CD4-positive, alpha-beta T cell (primary cell): ENCODE data around the gene NEK2. TPM values are rescaled to one million over a fixed set of nuclear protein-coding genes. Genes with fewer than 3 reads are reported as not detected.
A peak's percentile ranks its signal among the peaks of the same experiment; 100 is the strongest.
"Not testable (repeated sequence)": the region's sequence is repeated elsewhere in the genome, so short reads cannot be mapped to it uniquely, and the experiment has no call there.

Source experiments
- ATAC-seq: fragments of 200-7000 bp; cut with Tn5 transposase; one replicate; pipeline ENCODE4 v1.10.0; 2022; ENCODE audit warnings: mild to moderate bottlenecking; ENCODE audit not compliant: poor library complexity
- CTCF ChIA-PET: fragments of 350-600 bp; sonication (Branson Sonifier 250); formaldehyde crosslinking; loops from one replicate; lab custom pipeline; 2021; ENCODE audit warnings: antibody characterized with exemption, inconsistent platforms; lab: Charles Lee
- POLR2A ChIA-PET: fragments of 350-600 bp; sonication (Branson Sonifier 250); formaldehyde crosslinking; loops from one replicate; lab custom pipeline; 2021; ENCODE audit warnings: antibody characterized with exemption, inconsistent platforms; lab: Charles Lee
- DNase-seq, 14 experiments: peaks; one replicate each; pipeline ENCODE4 v3.0.0-alpha.2; 2013 to 2020; ENCODE audit warnings: mixed read lengths in 2 of 14
- H3K27ac ChIP-seq, 2 donors: one replicate each; pipeline versions ENCODE4 v1.5.1 to v1.7.0; 2013; ENCODE audit warnings: low read length in 2 of 2, low read depth in 1 of 2, mild to moderate bottlenecking in 1 of 2
- H3K27me3 ChIP-seq, 2 experiments: 1 replicate in 1 of 2; 2 replicates in 1 of 2; pipeline versions ENCODE4 v1.6.1 to v1.7.0; 2013; ENCODE audit warnings: low read length in 2 of 2, control low read depth in 1 of 2, mild to moderate bottlenecking in 1 of 2, moderate library complexity in 1 of 2; ENCODE audit not compliant: insufficient read depth in 2 of 2, control insufficient read depth in 1 of 2
- H3K36me3 ChIP-seq: one replicate; pipeline ENCODE4 v1.6.1; 2013; ENCODE audit warnings: low read length, control low read depth; ENCODE audit not compliant: insufficient read depth
- H3K4me1 ChIP-seq: one replicate; pipeline ENCODE4 v1.6.1; 2013; ENCODE audit warnings: low read length, control low read depth; ENCODE audit not compliant: insufficient read depth
- H3K4me3 ChIP-seq: one replicate; pipeline ENCODE4 v1.5.1; 2013; ENCODE audit warnings: mild to moderate bottlenecking, low read length, moderate library complexity
- H3K9me3 ChIP-seq, 2 experiments: 1 replicate in 1 of 2; 2 replicates in 1 of 2; pipeline versions ENCODE4 v1.6.1 to v1.7.0; 2013; ENCODE audit warnings: low read length in 2 of 2, mild to moderate bottlenecking in 2 of 2, control low read depth in 1 of 2, moderate library complexity in 1 of 2; ENCODE audit not compliant: control insufficient read depth in 1 of 2, insufficient read depth in 1 of 2
- H3K27ac Mint-ChIP-seq: one replicate; pipeline ENCODE4 v1.8.0; 2020; ENCODE audit warnings: mixed read lengths
- H3K27me3 Mint-ChIP-seq: one replicate; pipeline ENCODE4 v1.8.0; 2021; ENCODE audit warnings: mixed read lengths
- H3K36me3 Mint-ChIP-seq: one replicate; pipeline ENCODE4 v1.8.0; 2021; ENCODE audit warnings: low read depth, mixed read lengths
- H3K4me1 Mint-ChIP-seq: one replicate; pipeline ENCODE4 v1.8.0; 2021; ENCODE audit warnings: low read depth, mixed read lengths
- H3K4me3 Mint-ChIP-seq: one replicate; pipeline ENCODE4 v1.8.0; 2020; ENCODE audit warnings: mild to moderate bottlenecking, mixed read lengths
- H3K9me3 Mint-ChIP-seq: one replicate; pipeline ENCODE4 v1.8.0; 2020; ENCODE audit warnings: mixed read lengths
- CTCF ChIP-seq: fragments of 200-600 bp; IDR thresholded peaks from one replicate; pipeline ENCODE4 v1.8.0; 2022; ENCODE audit warnings: antibody characterized with exemption, mild to moderate bottlenecking
- intact Hi-C, 2 experiments: fragments of 100-400 bp; cut with DNase I in 1 of 2; cut with micrococcal nuclease in 1 of 2; formaldehyde crosslinking; loops; one replicate each; pipeline versions ENCODE4 v1.15.1 to v1.9.0; 2023 to 2025; cut with DNase I, micrococcal nuclease
- total RNA-seq, 174 experiments: library from RNA in 2 of 174; stranded (reverse) in 2 of 174; gene quantifications; one replicate each; pipeline ENCODE4 v1.2.3 and lab custom pipeline; 2021 to 2026

The NEK2 gene
- total RNA-seq, 2 experiments from 2014 or later, result not detected

- Mint-ChIP-seq H3K36me3 (no peaks in the 10 kb centered on the region), H3K27me3 (no peaks in the 10 kb centered on the region), H3K4me1 (peaks cover 16% of the 10 kb centered on the region), H3K4me3 (no peak overlapping the region), H3K9me3 (no peaks in the 10 kb centered on the region), H3K27ac (no peak overlapping the region)
- Histone ChIP-seq H3K9me3 (peaks cover 0 to 3% of the 10 kb centered on the region in 2 experiments), H3K27ac (no peak overlapping the region), H3K36me3 (no peaks in the 10 kb centered on the region), H3K4me3 (no peak overlapping the region), H3K4me1 (peaks cover 29% of the 10 kb centered on the region), H3K27me3 (no peaks in the 10 kb centered on the region)
- no peak for DNase-seq
- TF ChIP-seq CTCF, result no peak
- ATAC-seq, result no peak
- intact Hi-C loops, result no loop called here
- POLR2A ChIA-PET, result interaction anchor here (0.9 to 2.0 kb wide), 2 partner anchors 16 to 129 kb away, joined by 3 to 6 read pairs; no protein-coding TSS in a partner anchor
- CTCF ChIA-PET, result interaction anchor here (1.1 to 3.9 kb wide), 4 partner anchors 16 to 758 kb away, joined by 3 to 24 read pairs (median 10); partner anchors contain the start of gene NEK2
These were observed 21.9 kb upstream of the NEK2 start for GRCh38 chr1:211697356-211697755.

GRCh38 chr1:211695135-211695816 is 19.9 kb upstream of the NEK2 start:
- Mint-ChIP-seq H3K4me1 (peaks cover 16% of the 10 kb centered on the region), H3K9me3 (no peaks in the 10 kb centered on the region), H3K27ac (no peak overlapping the region), H3K36me3 (no peaks in the 10 kb centered on the region), H3K4me3 (no peak overlapping the region), H3K27me3 (no peaks in the 10 kb centered on the region)
- Histone ChIP-seq H3K4me1 (peaks cover 29% of the 10 kb centered on the region), H3K4me3 (no peak overlapping the region), H3K9me3 (peaks cover 0 to 3% of the 10 kb centered on the region in 2 experiments), H3K27ac (no peak overlapping the region), H3K36me3 (no peaks in the 10 kb centered on the region), H3K27me3 (no peaks in the 10 kb centered on the region)
- ChIA-PET CTCF (interaction anchor here (1.0 kb wide), 1 partner anchor 14 kb away, joined by 3 read pairs; no protein-coding TSS in a partner anchor), POLR2A (interaction anchor here (0.6 to 1.5 kb wide), 2 partner anchors 14 to 678 kb away, joined by 3 to 4 read pairs; no protein-coding TSS in a partner anchor)
- intact Hi-C loops, result no loop called here
- no peak for ATAC-seq
- no peak for TF ChIP-seq CTCF
- DNase-seq, result peak in 1 of 14 experiments; percentile 24

- H3K36me3 Mint-ChIP-seq, H3K9me3 Mint-ChIP-seq, H3K27ac Mint-ChIP-seq, ATAC-seq, DNase-seq, POLR2A ChIA-PET, H3K36me3 ChIP-seq, H3K27me3 Mint-ChIP-seq, H3K4me3 ChIP-seq, intact Hi-C loops, H3K27me3 ChIP-seq, H3K4me3 Mint-ChIP-seq, CTCF ChIA-PET, H3K27ac ChIP-seq, H3K9me3 ChIP-seq: not testable (repeated sequence)
- H3K4me1 Mint-ChIP-seq, result peaks cover 16% of the 10 kb centered on the region
- H3K4me1 ChIP-seq, result peaks cover 26% of the 10 kb centered on the region
These were observed 18.5 kb upstream of the NEK2 start for GRCh38 chr1:211693911-211694310.
